H9 (cell line): ENCODE data around the gene RAB14. TPM values are rescaled to one million over a fixed set of nuclear protein-coding genes. Genes with fewer than 3 reads are reported as not detected.
A peak's percentile ranks its signal among the peaks of the same experiment; 100 is the strongest.

Experiments
- DNase-seq: peaks from one replicate; pipeline ENCODE4 v3.0.0-alpha.2; 2017
- H2AFZ ChIP-seq: one replicate; pipeline ENCODE4 v1.6.1; 2013; ENCODE audit warnings: mild to moderate bottlenecking, low read length, control low read depth, moderate library complexity
- H2AK5ac ChIP-seq: 2 replicates; pipeline ENCODE4 v1.6.1; 2013; ENCODE audit warnings: low read length, control low read depth, mixed read lengths; ENCODE audit not compliant: insufficient read length
- H2BK120ac ChIP-seq: one replicate; pipeline ENCODE4 v1.6.1; 2013; ENCODE audit warnings: low read depth, mild to moderate bottlenecking, low read length, control low read depth, inconsistent platforms; ENCODE audit not compliant: poor library complexity, severe bottlenecking
- H2BK12ac ChIP-seq: 2 replicates; pipeline ENCODE4 v1.6.1; 2013; ENCODE audit warnings: low read length, control low read depth, mixed read lengths, low read depth; ENCODE audit not compliant: insufficient read length
- H2BK15ac ChIP-seq: 2 replicates; pipeline ENCODE4 v1.6.1; 2013; ENCODE audit warnings: low read depth, low read length, control low read depth
- H2BK20ac ChIP-seq: one replicate; pipeline ENCODE4 v1.6.1; 2013; ENCODE audit warnings: low read depth, mild to moderate bottlenecking, low read length, control low read depth, inconsistent platforms; ENCODE audit not compliant: poor library complexity, severe bottlenecking
- H2BK5ac ChIP-seq: 2 replicates; pipeline ENCODE4 v1.6.1; 2013; ENCODE audit warnings: low read length, control low read depth, mixed read lengths; ENCODE audit not compliant: insufficient read length
- H3K14ac ChIP-seq: 2 replicates; pipeline ENCODE4 v1.6.1; 2013; ENCODE audit warnings: low read length, control low read depth; ENCODE audit not compliant: insufficient read depth
- H3K18ac ChIP-seq: 2 replicates; pipeline ENCODE4 v1.6.1; 2013; ENCODE audit warnings: low read depth, mild to moderate bottlenecking, mixed read lengths, low read length, control low read depth; ENCODE audit not compliant: insufficient read length
- H3K23ac ChIP-seq: 2 replicates; pipeline ENCODE4 v1.6.1; 2013; ENCODE audit warnings: low read length, control low read depth, mixed read lengths, low read depth; ENCODE audit not compliant: insufficient read length
- H3K23me2 ChIP-seq: 2 replicates; pipeline ENCODE4 v1.6.1; 2013; ENCODE audit warnings: low read depth, mild to moderate bottlenecking, mixed read lengths, low read length, control low read depth; ENCODE audit not compliant: insufficient read length, poor library complexity, severe bottlenecking
- H3K27ac ChIP-seq: 2 replicates; pipeline ENCODE4 v1.5.1; 2013; ENCODE audit warnings: low read length, control low read depth, mixed read lengths, low read depth; ENCODE audit not compliant: insufficient read length
- H3K27me3 ChIP-seq: 2 replicates; pipeline ENCODE4 v1.6.1; 2013; ENCODE audit warnings: low read length, control low read depth, inconsistent platforms; ENCODE audit not compliant: insufficient read depth
- H3K4ac ChIP-seq: 2 replicates; pipeline ENCODE4 v1.6.1; 2013; ENCODE audit warnings: low read depth, mild to moderate bottlenecking, control low read depth, inconsistent platforms, low read length, moderate library complexity
- H3K4me1 ChIP-seq: 2 replicates; pipeline ENCODE4 v1.6.1; 2013; ENCODE audit warnings: low read length, control low read depth, inconsistent platforms; ENCODE audit not compliant: insufficient read depth
- H3K4me2 ChIP-seq: 2 replicates; pipeline ENCODE4 v1.6.1; 2013; ENCODE audit warnings: low read length, control low read depth, mixed read lengths; ENCODE audit not compliant: insufficient read length, insufficient read depth
- H3K56ac ChIP-seq: 2 replicates; pipeline ENCODE4 v1.6.1; 2013; ENCODE audit warnings: low read depth, mild to moderate bottlenecking, mixed read lengths, low read length, control low read depth; ENCODE audit not compliant: insufficient read length
- H3K79me1 ChIP-seq: 2 replicates; pipeline ENCODE4 v1.6.1; 2013; ENCODE audit warnings: low read depth, mild to moderate bottlenecking, moderate library complexity, low read length, control low read depth, inconsistent platforms; ENCODE audit not compliant: insufficient read depth, poor library complexity, severe bottlenecking
- H3K79me2 ChIP-seq: 2 replicates; pipeline ENCODE4 v1.6.1; 2013; ENCODE audit warnings: low read length, control low read depth, inconsistent platforms; ENCODE audit not compliant: insufficient read depth
- H3K9ac ChIP-seq: 2 replicates; pipeline ENCODE4 v1.6.1; 2013; ENCODE audit warnings: low read length, control low read depth, mixed read lengths; ENCODE audit not compliant: insufficient read length; ENCODE audit errors: extremely low read depth
- H3K9me3 ChIP-seq: one replicate; pipeline ENCODE4 v1.6.1; 2013; ENCODE audit warnings: low read depth, low read length, inconsistent platforms; ENCODE audit not compliant: control insufficient read depth
- H3T11ph ChIP-seq: one replicate; pipeline ENCODE4 v1.6.1; 2013; ENCODE audit warnings: mild to moderate bottlenecking, low read length, control low read depth, inconsistent platforms
- H4K20me1 ChIP-seq: one replicate; pipeline ENCODE4 v1.6.1; 2013; ENCODE audit not compliant: control insufficient read depth, insufficient read length, insufficient read depth
- H4K5ac ChIP-seq: 2 replicates; pipeline ENCODE4 v1.6.1; 2013; ENCODE audit warnings: low read depth, mild to moderate bottlenecking, mixed read lengths, low read length, control low read depth; ENCODE audit not compliant: insufficient read length
- H4K8ac ChIP-seq: replicated peaks from 2 replicates; pipeline ENCODE4 v1.6.1; 2013; ENCODE audit warnings: low read length, control low read depth, mixed read lengths, low read depth; ENCODE audit not compliant: insufficient read length
- H4K91ac ChIP-seq: 2 replicates; pipeline ENCODE4 v1.6.1; 2013; ENCODE audit warnings: low read depth, mild to moderate bottlenecking, moderate library complexity, mixed read lengths, low read length, control low read depth; ENCODE audit not compliant: insufficient read length
- H3K27ac Mint-ChIP-seq, 3 experiments: 2 replicates in 2 of 3; 3 replicates in 1 of 3; pipeline ENCODE4 v1.8.0; 2020 to 2021; ENCODE audit warnings: mixed read lengths in 3 of 3, mild to moderate bottlenecking in 1 of 3, moderate library complexity in 1 of 3
- H3K27me3 Mint-ChIP-seq: 2 replicates; pipeline ENCODE4 v1.8.0; 2021; ENCODE audit warnings: low read depth, mild to moderate bottlenecking, moderate library complexity, mixed read lengths
- H3K36me3 Mint-ChIP-seq, 3 experiments: 2 replicates in 2 of 3; 3 replicates in 1 of 3; pipeline ENCODE4 v1.8.0; 2020 to 2021; ENCODE audit warnings: low read depth in 3 of 3, mixed read lengths in 3 of 3; ENCODE audit not compliant: insufficient read depth in 1 of 3
- H3K4me1 Mint-ChIP-seq, 2 experiments: 2 replicates each; pipeline ENCODE4 v1.8.0; 2020; ENCODE audit warnings: mixed read lengths in 2 of 2
- H3K4me3 Mint-ChIP-seq, 2 experiments: 2 replicates in 1 of 2; 3 replicates in 1 of 2; pipeline ENCODE4 v1.8.0; 2020 to 2021; ENCODE audit warnings: mild to moderate bottlenecking in 2 of 2, mixed read lengths in 2 of 2, moderate library complexity in 1 of 2
- H3K9me3 Mint-ChIP-seq, 2 experiments: 2 replicates in 1 of 2; 3 replicates in 1 of 2; pipeline ENCODE4 v1.8.0; 2020; ENCODE audit warnings: mild to moderate bottlenecking in 2 of 2, mixed read lengths in 2 of 2, moderate library complexity in 1 of 2
- WGBS: extraction: QIAGEN DNeasy Blood & Tissue Kit; methylation state at CpG from one replicate; pipeline ENCODE4 v1.1.7; 2013; ENCODE audit warnings: missing lambda C conversion rate, low lambda C conversion rate, mixed read lengths; ENCODE audit not compliant: insufficient read length; ENCODE audit errors: extremely low coverage; 5-methylcytosine and 5-hydroxymethylcytosine counted together
- total RNA-seq: library from RNA; stranded (reverse); gene quantifications from 2 replicates; pipeline ENCODE4 v1.2.1, GENCODE V29; 2021
- TF ChIP-seq, protein P1 (sequence below): fragments of 200-600 bp; sonication (generic); conservative IDR thresholded peaks from 3 replicates; pipeline ENCODE4 v1.8.0; 2021; ENCODE audit warnings: antibody characterized with exemption, mild to moderate bottlenecking

Gene RAB14
- total RNA-seq, 1 experiment from 2014 or later = 33.6 TPM

DNA sequence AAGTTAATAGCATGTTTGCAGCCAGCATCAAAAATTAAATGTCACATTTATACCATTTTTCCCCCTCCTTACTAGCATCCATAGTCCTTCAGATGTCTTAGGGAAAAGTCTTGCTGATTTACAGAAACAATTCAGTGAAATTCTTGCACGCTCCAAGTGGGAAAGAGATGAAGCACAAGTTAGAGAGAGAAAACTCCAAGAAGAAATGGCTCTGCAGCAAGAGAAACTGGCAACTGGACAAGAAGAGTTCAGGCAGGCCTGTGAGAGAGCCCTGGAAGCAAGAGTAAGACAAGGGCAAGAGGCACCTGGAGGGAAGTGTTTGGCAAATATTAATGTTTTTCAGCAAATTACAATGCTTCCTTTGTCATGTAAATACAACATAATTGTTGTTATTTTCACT, 60.4 kb downstream of the RAB14 start:
- Histone ChIP-seq H2BK20ac (no peak overlapping the region), H4K91ac (no peak overlapping the region), H3K27me3 (no peaks in the 10 kb centered on the region), H3K23me2 (no peaks in the 10 kb centered on the region), H3T11ph (no peak overlapping the region), H4K5ac (no peak overlapping the region), H3K56ac (no peak overlapping the region), H3K4ac (no peak overlapping the region), H3K79me1 (no peaks in the 10 kb centered on the region), H3K79me2 (no peaks in the 10 kb centered on the region), H3K4me1 (no peaks in the 10 kb centered on the region), H3K27ac (no peak overlapping the region), H2AFZ (no peak overlapping the region), H3K4me2 (no peak overlapping the region), H2BK12ac (no peak overlapping the region), H3K14ac (no peak overlapping the region), H4K8ac (no peak overlapping the region), H4K20me1 (no peaks in the 10 kb centered on the region), H2AK5ac (no peak overlapping the region), H3K18ac (no peak overlapping the region), H3K9ac (no peak overlapping the region), H3K9me3 (no peaks in the 10 kb centered on the region), H3K23ac (no peak overlapping the region), H2BK120ac (no peak overlapping the region), H2BK5ac (no peak overlapping the region), H2BK15ac (no peak overlapping the region)
- Mint-ChIP-seq H3K27me3 (no peaks in the 10 kb centered on the region), H3K27ac (peak overlapping the region in 1 of 3 experiments; percentile 35; a peak in 2 of 7 replicates), H3K4me1 (peaks cover 4% of the 10 kb centered on the region in 2 experiments), H3K36me3 (peaks cover 9 to 36% (median 27%) of the 10 kb centered on the region in 3 experiments; a peak in 6 of 7 replicates), H3K4me3 (no peak overlapping the region), H3K9me3 (no peaks in the 10 kb centered on the region)
- TF ChIP-seq, protein P1, sequence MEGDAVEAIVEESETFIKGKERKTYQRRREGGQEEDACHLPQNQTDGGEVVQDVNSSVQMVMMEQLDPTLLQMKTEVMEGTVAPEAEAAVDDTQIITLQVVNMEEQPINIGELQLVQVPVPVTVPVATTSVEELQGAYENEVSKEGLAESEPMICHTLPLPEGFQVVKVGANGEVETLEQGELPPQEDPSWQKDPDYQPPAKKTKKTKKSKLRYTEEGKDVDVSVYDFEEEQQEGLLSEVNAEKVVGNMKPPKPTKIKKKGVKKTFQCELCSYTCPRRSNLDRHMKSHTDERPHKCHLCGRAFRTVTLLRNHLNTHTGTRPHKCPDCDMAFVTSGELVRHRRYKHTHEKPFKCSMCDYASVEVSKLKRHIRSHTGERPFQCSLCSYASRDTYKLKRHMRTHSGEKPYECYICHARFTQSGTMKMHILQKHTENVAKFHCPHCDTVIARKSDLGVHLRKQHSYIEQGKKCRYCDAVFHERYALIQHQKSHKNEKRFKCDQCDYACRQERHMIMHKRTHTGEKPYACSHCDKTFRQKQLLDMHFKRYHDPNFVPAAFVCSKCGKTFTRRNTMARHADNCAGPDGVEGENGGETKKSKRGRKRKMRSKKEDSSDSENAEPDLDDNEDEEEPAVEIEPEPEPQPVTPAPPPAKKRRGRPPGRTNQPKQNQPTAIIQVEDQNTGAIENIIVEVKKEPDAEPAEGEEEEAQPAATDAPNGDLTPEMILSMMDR = no peak
- DNase-seq = no peak
- no CpG with 5 or more reads among the region's 1 CpG for WGBS
